H9 (cell line): ENCODE results near the gene GPR156. TPM values are rescaled to one million over a fixed set of nuclear protein-coding genes. Genes with fewer than 3 reads are reported as not detected.

Source experiments
- DNase-seq: peaks from one replicate; pipeline ENCODE4 v3.0.0-alpha.2; 2017
- H2AFZ ChIP-seq: one replicate; pipeline ENCODE4 v1.6.1; 2013; ENCODE audit warnings: mild to moderate bottlenecking, low read length, control low read depth, moderate library complexity
- H2AK5ac ChIP-seq: 2 replicates; pipeline ENCODE4 v1.6.1; 2013; ENCODE audit warnings: low read length, control low read depth, mixed read lengths; ENCODE audit not compliant: insufficient read length
- H2BK120ac ChIP-seq: one replicate; pipeline ENCODE4 v1.6.1; 2013; ENCODE audit warnings: low read depth, mild to moderate bottlenecking, low read length, control low read depth, inconsistent platforms; ENCODE audit not compliant: poor library complexity, severe bottlenecking
- H2BK12ac ChIP-seq: 2 replicates; pipeline ENCODE4 v1.6.1; 2013; ENCODE audit warnings: low read length, control low read depth, mixed read lengths, low read depth; ENCODE audit not compliant: insufficient read length
- H2BK15ac ChIP-seq: 2 replicates; pipeline ENCODE4 v1.6.1; 2013; ENCODE audit warnings: low read depth, low read length, control low read depth
- H2BK20ac ChIP-seq: one replicate; pipeline ENCODE4 v1.6.1; 2013; ENCODE audit warnings: low read depth, mild to moderate bottlenecking, low read length, control low read depth, inconsistent platforms; ENCODE audit not compliant: poor library complexity, severe bottlenecking
- H2BK5ac ChIP-seq: 2 replicates; pipeline ENCODE4 v1.6.1; 2013; ENCODE audit warnings: low read length, control low read depth, mixed read lengths; ENCODE audit not compliant: insufficient read length
- H3K14ac ChIP-seq: 2 replicates; pipeline ENCODE4 v1.6.1; 2013; ENCODE audit warnings: low read length, control low read depth; ENCODE audit not compliant: insufficient read depth
- H3K18ac ChIP-seq: 2 replicates; pipeline ENCODE4 v1.6.1; 2013; ENCODE audit warnings: low read depth, mild to moderate bottlenecking, mixed read lengths, low read length, control low read depth; ENCODE audit not compliant: insufficient read length
- H3K23ac ChIP-seq: 2 replicates; pipeline ENCODE4 v1.6.1; 2013; ENCODE audit warnings: low read length, control low read depth, mixed read lengths, low read depth; ENCODE audit not compliant: insufficient read length
- H3K23me2 ChIP-seq: 2 replicates; pipeline ENCODE4 v1.6.1; 2013; ENCODE audit warnings: low read depth, mild to moderate bottlenecking, mixed read lengths, low read length, control low read depth; ENCODE audit not compliant: insufficient read length, poor library complexity, severe bottlenecking
- H3K27ac ChIP-seq: 2 replicates; pipeline ENCODE4 v1.5.1; 2013; ENCODE audit warnings: low read length, control low read depth, mixed read lengths, low read depth; ENCODE audit not compliant: insufficient read length
- H3K27me3 ChIP-seq: 2 replicates; pipeline ENCODE4 v1.6.1; 2013; ENCODE audit warnings: low read length, control low read depth, inconsistent platforms; ENCODE audit not compliant: insufficient read depth
- H3K4ac ChIP-seq: 2 replicates; pipeline ENCODE4 v1.6.1; 2013; ENCODE audit warnings: low read depth, mild to moderate bottlenecking, control low read depth, inconsistent platforms, low read length, moderate library complexity
- H3K4me1 ChIP-seq: 2 replicates; pipeline ENCODE4 v1.6.1; 2013; ENCODE audit warnings: low read length, control low read depth, inconsistent platforms; ENCODE audit not compliant: insufficient read depth
- H3K4me2 ChIP-seq: 2 replicates; pipeline ENCODE4 v1.6.1; 2013; ENCODE audit warnings: low read length, control low read depth, mixed read lengths; ENCODE audit not compliant: insufficient read length, insufficient read depth
- H3K56ac ChIP-seq: 2 replicates; pipeline ENCODE4 v1.6.1; 2013; ENCODE audit warnings: low read depth, mild to moderate bottlenecking, mixed read lengths, low read length, control low read depth; ENCODE audit not compliant: insufficient read length
- H3K79me1 ChIP-seq: 2 replicates; pipeline ENCODE4 v1.6.1; 2013; ENCODE audit warnings: low read depth, mild to moderate bottlenecking, moderate library complexity, low read length, control low read depth, inconsistent platforms; ENCODE audit not compliant: insufficient read depth, poor library complexity, severe bottlenecking
- H3K79me2 ChIP-seq: 2 replicates; pipeline ENCODE4 v1.6.1; 2013; ENCODE audit warnings: low read length, control low read depth, inconsistent platforms; ENCODE audit not compliant: insufficient read depth
- H3K9ac ChIP-seq: 2 replicates; pipeline ENCODE4 v1.6.1; 2013; ENCODE audit warnings: low read length, control low read depth, mixed read lengths; ENCODE audit not compliant: insufficient read length; ENCODE audit errors: extremely low read depth
- H3K9me3 ChIP-seq: one replicate; pipeline ENCODE4 v1.6.1; 2013; ENCODE audit warnings: low read depth, low read length, inconsistent platforms; ENCODE audit not compliant: control insufficient read depth
- H3T11ph ChIP-seq: one replicate; pipeline ENCODE4 v1.6.1; 2013; ENCODE audit warnings: mild to moderate bottlenecking, low read length, control low read depth, inconsistent platforms
- H4K20me1 ChIP-seq: one replicate; pipeline ENCODE4 v1.6.1; 2013; ENCODE audit not compliant: control insufficient read depth, insufficient read length, insufficient read depth
- H4K5ac ChIP-seq: 2 replicates; pipeline ENCODE4 v1.6.1; 2013; ENCODE audit warnings: low read depth, mild to moderate bottlenecking, mixed read lengths, low read length, control low read depth; ENCODE audit not compliant: insufficient read length
- H4K8ac ChIP-seq: replicated peaks from 2 replicates; pipeline ENCODE4 v1.6.1; 2013; ENCODE audit warnings: low read length, control low read depth, mixed read lengths, low read depth; ENCODE audit not compliant: insufficient read length
- H4K91ac ChIP-seq: 2 replicates; pipeline ENCODE4 v1.6.1; 2013; ENCODE audit warnings: low read depth, mild to moderate bottlenecking, moderate library complexity, mixed read lengths, low read length, control low read depth; ENCODE audit not compliant: insufficient read length
- H3K27ac Mint-ChIP-seq, 3 experiments: 2 replicates in 2 of 3; 3 replicates in 1 of 3; pipeline ENCODE4 v1.8.0; 2020 to 2021; ENCODE audit warnings: mixed read lengths in 3 of 3, mild to moderate bottlenecking in 1 of 3, moderate library complexity in 1 of 3
- H3K27me3 Mint-ChIP-seq: 2 replicates; pipeline ENCODE4 v1.8.0; 2021; ENCODE audit warnings: low read depth, mild to moderate bottlenecking, moderate library complexity, mixed read lengths
- H3K36me3 Mint-ChIP-seq, 3 experiments: 2 replicates in 2 of 3; 3 replicates in 1 of 3; pipeline ENCODE4 v1.8.0; 2020 to 2021; ENCODE audit warnings: low read depth in 3 of 3, mixed read lengths in 3 of 3; ENCODE audit not compliant: insufficient read depth in 1 of 3
- H3K4me1 Mint-ChIP-seq, 2 experiments: 2 replicates each; pipeline ENCODE4 v1.8.0; 2020; ENCODE audit warnings: mixed read lengths in 2 of 2
- H3K4me3 Mint-ChIP-seq, 2 experiments: 2 replicates in 1 of 2; 3 replicates in 1 of 2; pipeline ENCODE4 v1.8.0; 2020 to 2021; ENCODE audit warnings: mild to moderate bottlenecking in 2 of 2, mixed read lengths in 2 of 2, moderate library complexity in 1 of 2
- H3K9me3 Mint-ChIP-seq, 2 experiments: 2 replicates in 1 of 2; 3 replicates in 1 of 2; pipeline ENCODE4 v1.8.0; 2020; ENCODE audit warnings: mild to moderate bottlenecking in 2 of 2, mixed read lengths in 2 of 2, moderate library complexity in 1 of 2
- CTCF ChIP-seq: fragments of 200-600 bp; sonication (generic); conservative IDR thresholded peaks from 3 replicates; pipeline ENCODE4 v1.8.0; 2021; ENCODE audit warnings: antibody characterized with exemption, mild to moderate bottlenecking
- WGBS: extraction: QIAGEN DNeasy Blood & Tissue Kit; methylation state at CpG from one replicate; pipeline ENCODE4 v1.1.7; 2013; ENCODE audit warnings: missing lambda C conversion rate, low lambda C conversion rate, mixed read lengths; ENCODE audit not compliant: insufficient read length; ENCODE audit errors: extremely low coverage; 5-methylcytosine and 5-hydroxymethylcytosine counted together
- total RNA-seq: library from RNA; stranded (reverse); gene quantifications from 2 replicates; pipeline ENCODE4 v1.2.1, GENCODE V29; 2021

The GPR156 gene
- total RNA-seq, 1 experiment from 2014 or later: 1.8 TPM

- DNase-seq: no peak
Observed at GRCh38 chr3:120153294-120153693, 131.7 kb downstream of the GPR156 start.

More at GRCh38 chr3:120153294-120153693, 131.7 kb downstream of the GPR156 start:
- H4K20me1 ChIP-seq: no peaks in the 10 kb centered on the region
- H3K9me3 ChIP-seq: peaks cover 6% of the 10 kb centered on the region
- WGBS: no CpG with 5 or more reads among the region's 2 CpGs
- H3K4ac ChIP-seq: no peak overlapping the region
- H3K9ac ChIP-seq: no peak overlapping the region
- no peak overlapping the region for H2BK20ac ChIP-seq
- Mint-ChIP-seq H3K4me1 (no peaks in the 10 kb centered on the region), H3K27me3 (peaks cover 4% of the 10 kb centered on the region; the same call in 1 of the 2 replicates), H3K36me3 (peaks cover 12 to 24% (median 18%) of the 10 kb centered on the region in 3 experiments), H3K4me3 (no peak overlapping the region), H3K9me3 (peaks cover 28 to 30% of the 10 kb centered on the region in 2 experiments), H3K27ac (no peak overlapping the region)
- no peaks in the 10 kb centered on the region; the same call in 1 of the 2 replicates for H3K27me3 ChIP-seq
- no peak overlapping the region for H4K8ac ChIP-seq
- H2AK5ac ChIP-seq: no peak overlapping the region
- no peak overlapping the region for H3K18ac ChIP-seq
- no peak overlapping the region for H2BK120ac ChIP-seq
- no peak overlapping the region for H3K23ac ChIP-seq
- H3K79me1 ChIP-seq: no peaks in the 10 kb centered on the region
- H4K5ac ChIP-seq: no peak overlapping the region
- H2BK5ac ChIP-seq: no peak overlapping the region
- no peak overlapping the region for H2BK12ac ChIP-seq
- H3K4me2 ChIP-seq: no peak overlapping the region
- H2BK15ac ChIP-seq: no peak overlapping the region
- H2AFZ ChIP-seq: no peak overlapping the region
- no peak overlapping the region for H3T11ph ChIP-seq
- no peaks in the 10 kb centered on the region for H3K23me2 ChIP-seq
- H3K14ac ChIP-seq: no peak overlapping the region
- no peak overlapping the region for H3K56ac ChIP-seq
- no peaks in the 10 kb centered on the region for H3K79me2 ChIP-seq
- no peak overlapping the region for H4K91ac ChIP-seq
- H3K4me1 ChIP-seq: no peaks in the 10 kb centered on the region
- no peak for TF ChIP-seq CTCF
- no peak overlapping the region for H3K27ac ChIP-seq
